ENCODE measurements around the gene SEC24C. TPM values are rescaled to one million over a fixed set of nuclear protein-coding genes. Genes with fewer than 3 reads are reported as not detected.

The SEC24C gene
- polyA plus RNA-seq, 1 of the 3 experiments (the other 2 are of a cell fraction), result 73.6 TPM

DNA sequence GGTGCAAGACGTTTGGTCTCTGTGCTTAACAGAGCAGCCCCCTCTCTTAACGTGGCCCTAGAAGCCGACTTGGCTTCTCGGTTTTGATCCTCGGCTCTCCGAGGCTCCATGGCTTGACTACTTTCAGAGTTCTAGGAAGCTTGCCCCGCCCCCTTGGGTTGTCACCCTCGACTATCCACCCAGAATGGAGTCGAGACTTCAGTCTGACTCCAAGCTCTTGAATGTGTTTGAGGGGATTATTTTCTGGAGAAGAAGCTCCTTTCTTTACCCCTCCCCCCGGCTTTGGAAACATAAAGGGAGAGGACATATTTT is 448 bp downstream of the SEC24C start:
- H2AFZ ChIP-seq (ENCODE audit: low read depth), result peak overlapping the region; percentile 66
- 1% methylated on average over 10 of the region's 10 CpGs for WGBS (ENCODE audit: low lambda C conversion rate)
- H3K9me3 ChIP-seq, result no peaks in the 10 kb centered on the region
- H3K4me1 ChIP-seq (ENCODE audit: control insufficient read depth in 1 of 2, insufficient read depth in 2 of 2, low read depth in 1 of 2, low read length in 1 of 2), result peaks cover 0 to 9% of the 10 kb centered on the region in 2 experiments; a peak in 2 of 4 replicates
- peaks cover 72% of the 10 kb centered on the region for H3K79me2 ChIP-seq (ENCODE audit: insufficient read depth)
- peaks cover 2% of the 10 kb centered on the region; the same call in 1 of the 2 replicates for H4K20me1 ChIP-seq (ENCODE audit: insufficient read depth)
- peak overlapping the region; percentile 91 for H3K9ac ChIP-seq
- peak overlapping the region; percentile 91 for H3K27ac ChIP-seq (ENCODE audit: low read depth in 2 of 2, low read length in 1 of 2)
- H3K27me3 ChIP-seq (ENCODE audit: insufficient read depth), result no peaks in the 10 kb centered on the region
- TF ChIP-seq RCOR1 (IDR thresholded peaks at IDR 0.05; ENCODE audit: low read length), result no peak
- no peak for TF ChIP-seq NFIC (IDR thresholded peaks at IDR 0.05; ENCODE audit: borderline replicate concordance)
- no peak for TF ChIP-seq RFX5 (IDR thresholded peaks at IDR 0.05; ENCODE audit: low read length)
- H3K4me3 ChIP-seq (ENCODE audit: low read depth in 2 of 2, low read length in 1 of 2), result peak overlapping the region; percentile 77 to 90
- ChIA-PET CTCF (interaction anchor here (0.7 to 0.9 kb wide), 2 partner anchors 14 to 41 kb away, joined by 3 read pairs; partner anchors contain the start of gene ZSWIM8), POLR2A (interaction anchor here (0.6 to 4.3 kb wide), 5 partner anchors 13 to 255 kb away, joined by 3 to 29 read pairs (median 3); a partner anchor contains a TSS)
- peaks cover 16 to 30% of the 10 kb centered on the region in 2 experiments for H3K36me3 ChIP-seq (replicated peaks in 1 of 2; ENCODE audit: control insufficient read depth in 1 of 2, insufficient read depth in 2 of 2, low read length in 1 of 2)
- DNase-seq, result peak; percentile 60
- peak overlapping the region; percentile 74 for H3K4me2 ChIP-seq
- H3K9me2 ChIP-seq, result no peaks in the 10 kb centered on the region
- H3F3A ChIP-seq (replicated peaks; ENCODE audit: insufficient read depth), result no peaks in the 10 kb centered on the region

DNA sequence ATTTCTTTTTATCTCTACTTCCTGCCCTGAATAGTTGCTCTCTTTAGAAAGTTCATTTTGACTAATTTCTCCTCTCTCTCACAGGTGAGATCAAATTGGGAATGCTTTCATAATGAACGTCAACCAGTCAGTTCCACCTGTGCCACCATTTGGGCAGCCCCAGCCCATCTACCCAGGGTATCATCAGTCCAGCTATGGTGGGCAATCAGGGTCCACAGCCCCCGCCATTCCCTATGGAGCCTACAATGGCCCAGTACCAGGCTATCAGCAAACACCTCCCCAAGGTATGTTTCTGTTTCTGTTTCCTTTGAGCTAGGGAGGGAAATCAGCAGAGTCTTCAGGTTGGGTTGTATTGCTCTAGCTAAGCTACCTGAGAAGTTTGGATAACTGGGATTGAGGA is 2.5 kb downstream of the SEC24C start:
- Histone ChIP-seq H3F3A (replicated peaks; ENCODE audit: insufficient read depth) (no peaks in the 10 kb centered on the region), H3K9ac (no peak overlapping the region), H3K9me3 (no peaks in the 10 kb centered on the region), H4K20me1 (ENCODE audit: insufficient read depth) (peaks cover 18% of the 10 kb centered on the region), H3K79me2 (ENCODE audit: insufficient read depth) (peaks cover 90% of the 10 kb centered on the region), H2AFZ (ENCODE audit: low read depth) (no peak overlapping the region), H3K4me3 (ENCODE audit: low read depth in 2 of 2, low read length in 1 of 2) (no peak overlapping the region), H3K4me1 (ENCODE audit: control insufficient read depth in 1 of 2, insufficient read depth in 2 of 2, low read depth in 1 of 2, low read length in 1 of 2) (peaks cover 0 to 9% of the 10 kb centered on the region in 2 experiments; a peak in 2 of 4 replicates), H3K9me2 (no peaks in the 10 kb centered on the region), H3K27ac (ENCODE audit: low read depth in 2 of 2, low read length in 1 of 2) (no peak overlapping the region), H3K36me3 (replicated peaks in 1 of 2; ENCODE audit: control insufficient read depth in 1 of 2, insufficient read depth in 2 of 2, low read length in 1 of 2) (peaks cover 34 to 48% of the 10 kb centered on the region in 2 experiments), H3K4me2 (no peak overlapping the region), H3K27me3 (ENCODE audit: insufficient read depth) (no peaks in the 10 kb centered on the region)
- 92% methylated on average over 2 of the region's 2 CpGs for WGBS (ENCODE audit: low lambda C conversion rate)
- DNase-seq, result no peak
- ChIA-PET CTCF (no interaction called here), POLR2A (no interaction called here)
- TF ChIP-seq NRF1 (IDR thresholded peaks at IDR 0.05; ENCODE audit: low read depth, low read length) (no peak), RFX5 (IDR thresholded peaks at IDR 0.05; ENCODE audit: low read length) (no peak), RCOR1 (IDR thresholded peaks at IDR 0.05; ENCODE audit: low read length) (no peak), RXRA (IDR thresholded peaks at IDR 0.05; ENCODE audit: borderline replicate concordance, low read depth) (no peak), EP300 (IDR thresholded peaks at IDR 0.05; ENCODE audit: borderline replicate concordance in 1 of 2, low read depth in 1 of 2, low read length in 1 of 2) (no peak), POLR2AphosphoS5 (IDR thresholded peaks at IDR 0.05; ENCODE audit: low read depth, low read length) (no peak), FOXM1 (IDR thresholded peaks at IDR 0.05; ENCODE audit: low read depth) (no peak)
- TF ChIP-seq, protein P1, sequence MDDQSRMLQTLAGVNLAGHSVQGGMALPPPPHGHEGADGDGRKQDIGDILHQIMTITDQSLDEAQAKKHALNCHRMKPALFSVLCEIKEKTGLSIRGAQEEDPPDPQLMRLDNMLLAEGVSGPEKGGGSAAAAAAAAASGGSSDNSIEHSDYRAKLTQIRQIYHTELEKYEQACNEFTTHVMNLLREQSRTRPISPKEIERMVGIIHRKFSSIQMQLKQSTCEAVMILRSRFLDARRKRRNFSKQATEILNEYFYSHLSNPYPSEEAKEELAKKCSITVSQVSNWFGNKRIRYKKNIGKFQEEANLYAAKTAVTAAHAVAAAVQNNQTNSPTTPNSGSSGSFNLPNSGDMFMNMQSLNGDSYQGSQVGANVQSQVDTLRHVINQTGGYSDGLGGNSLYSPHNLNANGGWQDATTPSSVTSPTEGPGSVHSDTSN (IDR thresholded peaks at IDR 0.05), result no peak
- TF ChIP-seq, protein P2, sequence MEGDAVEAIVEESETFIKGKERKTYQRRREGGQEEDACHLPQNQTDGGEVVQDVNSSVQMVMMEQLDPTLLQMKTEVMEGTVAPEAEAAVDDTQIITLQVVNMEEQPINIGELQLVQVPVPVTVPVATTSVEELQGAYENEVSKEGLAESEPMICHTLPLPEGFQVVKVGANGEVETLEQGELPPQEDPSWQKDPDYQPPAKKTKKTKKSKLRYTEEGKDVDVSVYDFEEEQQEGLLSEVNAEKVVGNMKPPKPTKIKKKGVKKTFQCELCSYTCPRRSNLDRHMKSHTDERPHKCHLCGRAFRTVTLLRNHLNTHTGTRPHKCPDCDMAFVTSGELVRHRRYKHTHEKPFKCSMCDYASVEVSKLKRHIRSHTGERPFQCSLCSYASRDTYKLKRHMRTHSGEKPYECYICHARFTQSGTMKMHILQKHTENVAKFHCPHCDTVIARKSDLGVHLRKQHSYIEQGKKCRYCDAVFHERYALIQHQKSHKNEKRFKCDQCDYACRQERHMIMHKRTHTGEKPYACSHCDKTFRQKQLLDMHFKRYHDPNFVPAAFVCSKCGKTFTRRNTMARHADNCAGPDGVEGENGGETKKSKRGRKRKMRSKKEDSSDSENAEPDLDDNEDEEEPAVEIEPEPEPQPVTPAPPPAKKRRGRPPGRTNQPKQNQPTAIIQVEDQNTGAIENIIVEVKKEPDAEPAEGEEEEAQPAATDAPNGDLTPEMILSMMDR (IDR thresholded peaks at IDR 0.05), result no peak
